NCI-H2196 treated with DMSO at 0.1 percent for 48 hours (cell line): ENCODE data around the gene DHRSX.
"Not testable (repeated sequence)": the region's sequence is repeated elsewhere in the genome, so short reads cannot be mapped to it uniquely, and the experiment has no call there.

Experiments used
- DNase-seq: peaks from one replicate; lab custom pipeline; 2025; ENCODE audit not compliant: unreplicated experiment; lab: John Stamatoyannopoulos, UW

DHRSX gene

GRCh38 chrX:2457289-2458133 lies 43.3 kb downstream of the DHRSX start:
- DNase-seq, result no peak

- not testable (repeated sequence) for DNase-seq
These were observed 44.7 kb downstream of the DHRSX start for GRCh38 chrX:2456091-2456490.

- not testable (repeated sequence) for DNase-seq
These were observed 46.2 kb downstream of the DHRSX start for GRCh38 chrX:2454620-2455019.

GRCh38 chrX:2452799-2453198 lies 48.0 kb downstream of the DHRSX start:
- no peak for DNase-seq

GRCh38 chrX:2452317-2452784 lies 48.4 kb downstream of the DHRSX start:
- no peak for DNase-seq

- no peak for DNase-seq
These were observed 49.1 kb downstream of the DHRSX start for GRCh38 chrX:2451501-2452316.

GRCh38 chrX:2450681-2451080 lies 50.1 kb downstream of the DHRSX start:
- no peak for DNase-seq

GRCh38 chrX:2449135-2449886 lies 51.5 kb downstream of the DHRSX start:
- DNase-seq, result no peak

- DNase-seq, result no peak
These were observed 53.3 kb downstream of the DHRSX start for GRCh38 chrX:2447484-2447883.

- no peak for DNase-seq
These were observed 54.0 kb downstream of the DHRSX start for GRCh38 chrX:2446815-2447214.

GRCh38 chrX:2445662-2446623 lies 54.8 kb downstream of the DHRSX start:
- no peak for DNase-seq

GRCh38 chrX:2442694-2443093 lies 58.1 kb downstream of the DHRSX start:
- DNase-seq, result no peak

- DNase-seq, result no peak
These were observed 59.3 kb downstream of the DHRSX start for GRCh38 chrX:2441466-2441865.

- DNase-seq, result no peak
These were observed 61.2 kb downstream of the DHRSX start for GRCh38 chrX:2439613-2440012.

GRCh38 chrX:2435465-2435864 lies 65.3 kb downstream of the DHRSX start:
- no peak for DNase-seq

- DNase-seq, result no peak
These were observed 66.3 kb downstream of the DHRSX start for GRCh38 chrX:2434270-2435163.

GRCh38 chrX:2432298-2432863 lies 68.4 kb downstream of the DHRSX start:
- DNase-seq, result no peak

- no peak for DNase-seq
These were observed 70.4 kb downstream of the DHRSX start for GRCh38 chrX:2430265-2430825.
